NCI-H526 treated with DMSO at 0.1 percent for 48 hours (cell line): ENCODE measurements around the gene RAPGEF2.

Experiments
- DNase-seq: peaks from one replicate; lab custom pipeline; 2025; lab: John Stamatoyannopoulos, UW

The RAPGEF2 gene

GRCh38 chr4:159197260-159197884 is 94.5 kb downstream of the RAPGEF2 start:
- no peak for DNase-seq

GRCh38 chr4:159197885-159198269 is 95.0 kb downstream of the RAPGEF2 start:
- no peak for DNase-seq

- no peak for DNase-seq
Observed at GRCh38 chr4:159199826-159200225, 96.9 kb downstream of the RAPGEF2 start.

GRCh38 chr4:159201168-159201567 is 98.3 kb downstream of the RAPGEF2 start:
- no peak for DNase-seq

- DNase-seq: no peak
Observed at GRCh38 chr4:159204566-159204965, 101.7 kb downstream of the RAPGEF2 start.

GRCh38 chr4:159205466-159205865 is 102.6 kb downstream of the RAPGEF2 start:
- DNase-seq: no peak

- DNase-seq: no peak
Observed at GRCh38 chr4:159206427-159206871, 103.6 kb downstream of the RAPGEF2 start.

GRCh38 chr4:159209249-159209648 is 106.4 kb downstream of the RAPGEF2 start:
- DNase-seq: no peak

- no peak for DNase-seq
Observed at GRCh38 chr4:159210975-159211374, 108.1 kb downstream of the RAPGEF2 start.

GRCh38 chr4:159212675-159213293 is 109.9 kb downstream of the RAPGEF2 start:
- DNase-seq: no peak

- DNase-seq: no peak
Observed at GRCh38 chr4:159216834-159217233, 114.0 kb downstream of the RAPGEF2 start.

GRCh38 chr4:159219862-159220261 is 117.0 kb downstream of the RAPGEF2 start:
- DNase-seq: no peak

GRCh38 chr4:159220353-159220752 is 117.5 kb downstream of the RAPGEF2 start:
- DNase-seq: no peak

- DNase-seq: no peak
Observed at GRCh38 chr4:159221280-159221679, 118.4 kb downstream of the RAPGEF2 start.

GRCh38 chr4:159222043-159222552 is 119.2 kb downstream of the RAPGEF2 start:
- no peak for DNase-seq

- DNase-seq: no peak
Observed at GRCh38 chr4:159224408-159224807, 121.5 kb downstream of the RAPGEF2 start.

GRCh38 chr4:159227378-159227777 is 124.5 kb downstream of the RAPGEF2 start:
- peak; percentile 61 for DNase-seq

- peak; percentile 28 for DNase-seq
Observed at GRCh38 chr4:159227984-159228383, 125.1 kb downstream of the RAPGEF2 start.

- no peak for DNase-seq
Observed at GRCh38 chr4:159229164-159229563, 126.3 kb downstream of the RAPGEF2 start.

- no peak for DNase-seq
Observed at GRCh38 chr4:159232465-159233106, 129.7 kb downstream of the RAPGEF2 start.

GRCh38 chr4:159235779-159236368 is 133.0 kb downstream of the RAPGEF2 start:
- DNase-seq: no peak

- no peak for DNase-seq
Observed at GRCh38 chr4:159237975-159238374, 135.1 kb downstream of the RAPGEF2 start.

GRCh38 chr4:159238631-159239030 is 135.8 kb downstream of the RAPGEF2 start:
- DNase-seq: no peak
